CD14-positive monocyte (primary cell): ENCODE results near the gene THSD7A. TPM values are rescaled to one million over a fixed set of nuclear protein-coding genes. Genes with fewer than 3 reads are reported as not detected.

ENCODE experiments used
- DNase-seq, 3 donors: peaks; one replicate each; pipeline ENCODE4 v3.0.0-alpha.2; 2011 to 2022
- H2AFZ ChIP-seq: 2 replicates; pipeline ENCODE4 v1.6.0; 2012; ENCODE audit warnings: mild to moderate bottlenecking, low read depth, low read length, inconsistent platforms; ENCODE audit not compliant: insufficient read depth, poor library complexity, severe bottlenecking
- H3K27ac ChIP-seq, 2 donors: 1 replicate in 1 of 2; 2 replicates in 1 of 2; pipeline ENCODE4 v1.5.1; 2012 to 2013; ENCODE audit warnings: low read length in 2 of 2, control low read depth in 1 of 2, inconsistent platforms in 1 of 2, low read depth in 1 of 2, mild to moderate bottlenecking in 1 of 2
- H3K27me3 ChIP-seq, 2 donors: one replicate each; pipeline versions ENCODE4 v1.6.0 to v1.6.1; 2011 to 2013; ENCODE audit warnings: low read length in 2 of 2; ENCODE audit not compliant: control insufficient read depth in 2 of 2, insufficient read depth in 2 of 2
- H3K36me3 ChIP-seq, 2 donors: replicated peaks in 1 of 2; 1 replicate in 1 of 2; 2 replicates in 1 of 2; pipeline versions ENCODE4 v1.5.1 to v1.6.1; 2012 to 2013; ENCODE audit warnings: low read length in 2 of 2, control low read depth in 1 of 2, inconsistent platforms in 1 of 2, mild to moderate bottlenecking in 1 of 2; ENCODE audit not compliant: insufficient read depth in 2 of 2, control insufficient read depth in 1 of 2
- H3K4me1 ChIP-seq, 2 donors: 1 replicate in 1 of 2; 2 replicates in 1 of 2; pipeline versions ENCODE4 v1.5.1 to v1.6.1; 2012 to 2013; ENCODE audit warnings: low read length in 2 of 2, control low read depth in 1 of 2, inconsistent platforms in 1 of 2, mild to moderate bottlenecking in 1 of 2, moderate library complexity in 1 of 2; ENCODE audit not compliant: insufficient read depth in 2 of 2, control insufficient read depth in 1 of 2
- H3K4me2 ChIP-seq: replicated peaks from 2 replicates; pipeline ENCODE3; 2012; ENCODE audit warnings: low read length, moderate library complexity, mild to moderate bottlenecking; ENCODE audit not compliant: poor library complexity, severe bottlenecking; ENCODE audit errors: extremely low read depth
- H3K4me3 ChIP-seq, 3 experiments: fragments of 200-600 bp in 1 of 3; sonication (generic) in 1 of 3; replicated peaks in 1 of 3; 1 replicate in 2 of 3; 2 replicates in 1 of 3; pipeline ENCODE4 v1.5.1; 2011 to 2013; ENCODE audit warnings: low read length in 3 of 3, mild to moderate bottlenecking in 3 of 3, control low read depth in 2 of 3, low read depth in 2 of 3, inconsistent platforms in 1 of 3, moderate library complexity in 1 of 3
- H3K79me2 ChIP-seq: 2 replicates; pipeline ENCODE4 v1.6.0; 2012; ENCODE audit warnings: mild to moderate bottlenecking, control low read depth, inconsistent platforms, low read length, moderate library complexity; ENCODE audit not compliant: insufficient read depth
- H3K9ac ChIP-seq: 2 replicates; pipeline ENCODE4 v1.6.0; 2017; ENCODE audit warnings: low read length, mild to moderate bottlenecking; ENCODE audit not compliant: insufficient read depth, poor library complexity, severe bottlenecking
- H3K9me3 ChIP-seq, 2 donors: replicated peaks in 1 of 2; 1 replicate in 1 of 2; 2 replicates in 1 of 2; pipeline versions ENCODE4 v1.5.1 to v1.6.1; 2012 to 2013; ENCODE audit warnings: low read length in 2 of 2, control low read depth in 1 of 2; ENCODE audit not compliant: control insufficient read depth in 1 of 2, insufficient read depth in 1 of 2
- H4K20me1 ChIP-seq: 2 replicates; pipeline ENCODE4 v1.6.0; 2012; ENCODE audit warnings: mild to moderate bottlenecking, low read length, control low read depth, moderate library complexity; ENCODE audit not compliant: insufficient read depth
- H3K27ac Mint-ChIP-seq, 7 donors: one replicate each; pipeline ENCODE4 v1.8.0; 2020; ENCODE audit warnings: mild to moderate bottlenecking in 7 of 7, mixed read lengths in 7 of 7, moderate library complexity in 6 of 7, inconsistent platforms in 2 of 7
- H3K27me3 Mint-ChIP-seq, 3 donors: one replicate each; pipeline ENCODE4 v1.8.0; 2021 to 2022; ENCODE audit warnings: low read depth in 3 of 3, mild to moderate bottlenecking in 3 of 3, mixed read lengths in 3 of 3, moderate library complexity in 3 of 3, inconsistent platforms in 1 of 3
- H3K36me3 Mint-ChIP-seq, 2 donors: one replicate each; pipeline ENCODE4 v1.8.0; 2020; ENCODE audit warnings: mixed read lengths in 2 of 2, inconsistent platforms in 1 of 2, mild to moderate bottlenecking in 1 of 2
- H3K4me1 Mint-ChIP-seq: one replicate; pipeline ENCODE4 v1.8.0; 2020; ENCODE audit warnings: mild to moderate bottlenecking, mixed read lengths
- H3K4me3 Mint-ChIP-seq, 2 donors: one replicate each; pipeline ENCODE4 v1.8.0; 2020; ENCODE audit warnings: mild to moderate bottlenecking in 2 of 2, mixed read lengths in 2 of 2, moderate library complexity in 1 of 2
- H3K9me3 Mint-ChIP-seq, 7 donors: one replicate each; pipeline ENCODE4 v1.8.0; 2020 to 2022; ENCODE audit warnings: mixed read lengths in 7 of 7, mild to moderate bottlenecking in 6 of 7, moderate library complexity in 6 of 7, inconsistent platforms in 2 of 7
- CTCF ChIP-seq: fragments of 200-600 bp; IDR thresholded peaks from one replicate; pipeline ENCODE4 v1.8.0; 2022; ENCODE audit warnings: antibody characterized with exemption, mild to moderate bottlenecking
- WGBS: methylation state at CpG from one replicate; pipeline ENCODE4 v1.1.5; 2013; ENCODE audit warnings: missing lambda C conversion rate; ENCODE audit not compliant: insufficient coverage; 5-methylcytosine and 5-hydroxymethylcytosine counted together
- intact Hi-C, 2 donors: fragments of 100-400 bp; cut with micrococcal nuclease; formaldehyde crosslinking; loops; one replicate each; pipeline versions ENCODE4 v1.15.0 to v1.15.1; 2023
- polyA plus RNA-seq, 3 donors: library from polyadenylated mRNA; depleted of rRNA in 1 of 3; unstranded in 2 of 3; stranded (reverse) in 1 of 3; fragments of 300-500 nt in 2 of 3; fragments of >200 nt in 1 of 3; fragmentation: Illumina TruSeq in 2 of 3; gene quantifications; 1 replicate in 2 of 3; 2 replicates in 1 of 3; pipeline ENCODE4 v1.2.3, GENCODE V29; 2012 to 2021

The THSD7A gene
- polyA plus RNA-seq, 3 donors: under 0.01 TPM; not detected in 2

GRCh38 chr7:11881680-11882079 lies 49.7 kb upstream of the THSD7A start:
- no peaks in the 10 kb centered on the region for H3K27me3 Mint-ChIP-seq
- Histone ChIP-seq H2AFZ (no peak overlapping the region), H3K4me2 (no peak overlapping the region), H3K4me3 (no peak overlapping the region), H3K27me3 (no peaks in the 10 kb centered on the region), H4K20me1 (no peaks in the 10 kb centered on the region), H3K79me2 (no peaks in the 10 kb centered on the region), H3K9me3 (no peaks in the 10 kb centered on the region), H3K4me1 (no peaks in the 10 kb centered on the region), H3K9ac (no peak overlapping the region), H3K27ac (no peak overlapping the region), H3K36me3 (no peaks in the 10 kb centered on the region)
- H3K4me3 Mint-ChIP-seq: no peak overlapping the region
- no peak overlapping the region for H3K27ac Mint-ChIP-seq
- no peak for TF ChIP-seq CTCF
- intact Hi-C loops: no loop called here
- no peaks in the 10 kb centered on the region for H3K36me3 Mint-ChIP-seq
- no CpG with 5 or more reads among the region's 5 CpGs for WGBS
- no peak for DNase-seq
- H3K9me3 Mint-ChIP-seq: peaks cover 0 to 9% (median 0%) of the 10 kb centered on the region in 7 donors
- H3K4me1 Mint-ChIP-seq: no peaks in the 10 kb centered on the region

GRCh38 chr7:11875635-11876034 lies 43.6 kb upstream of the THSD7A start:
- Mint-ChIP-seq H3K9me3 (peaks cover 0 to 9% (median 0%) of the 10 kb centered on the region in 7 donors), H3K4me3 (no peak overlapping the region), H3K36me3 (no peaks in the 10 kb centered on the region), H3K4me1 (no peaks in the 10 kb centered on the region), H3K27me3 (no peaks in the 10 kb centered on the region), H3K27ac (no peak overlapping the region)
- Histone ChIP-seq H3K9ac (no peak overlapping the region), H3K27me3 (no peaks in the 10 kb centered on the region), H3K79me2 (no peaks in the 10 kb centered on the region), H3K27ac (no peak overlapping the region), H3K4me3 (no peak overlapping the region), H2AFZ (no peak overlapping the region), H3K4me2 (no peak overlapping the region), H3K36me3 (no peaks in the 10 kb centered on the region), H4K20me1 (no peaks in the 10 kb centered on the region), H3K4me1 (no peaks in the 10 kb centered on the region), H3K9me3 (no peaks in the 10 kb centered on the region)
- intact Hi-C loops: no loop called here
- TF ChIP-seq CTCF: no peak
- no peak for DNase-seq
- WGBS: no CpG with 5 or more reads among the region's 1 CpG
